HT1080 (cell line): ENCODE data around the gene GRIN2A. TPM values are rescaled to one million over a fixed set of nuclear protein-coding genes. Genes with fewer than 3 reads are reported as not detected.

Experiments used
- DNase-seq: peaks from one replicate; pipeline ENCODE4 v3.0.0-alpha.2; 2015; ENCODE audit warnings: low read depth
- total RNA-seq: library from RNA; depleted of rRNA; stranded (reverse); fragments of >200 nt; shearing (Covaris generic); gene quantifications from 2 replicates; pipeline ENCODE4 v1.2.3, GENCODE V29; 2014

Gene GRIN2A
- total RNA-seq, 1 experiment from 2014 or later = not detected

DNA sequence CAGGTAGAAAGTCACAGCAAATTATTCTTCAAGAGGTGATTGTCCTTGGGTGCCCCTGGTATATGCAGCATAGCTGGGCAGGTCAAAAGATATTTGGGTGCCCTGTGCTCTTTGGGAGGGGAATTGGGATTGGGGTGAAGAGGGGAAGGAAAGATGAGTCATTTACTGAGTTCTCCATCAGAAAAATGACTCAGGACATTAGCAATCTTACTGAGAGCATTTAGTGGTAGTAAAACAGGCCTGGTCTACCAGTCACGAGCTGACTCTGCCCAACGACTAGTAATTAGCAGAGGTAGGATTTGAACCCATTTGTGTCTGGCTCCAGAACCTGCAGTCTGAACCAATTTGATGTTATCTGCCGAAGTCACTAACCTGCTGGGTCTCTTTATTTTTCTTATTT is 6.0 kb upstream of the GRIN2A start:
- no peak for DNase-seq

DNA sequence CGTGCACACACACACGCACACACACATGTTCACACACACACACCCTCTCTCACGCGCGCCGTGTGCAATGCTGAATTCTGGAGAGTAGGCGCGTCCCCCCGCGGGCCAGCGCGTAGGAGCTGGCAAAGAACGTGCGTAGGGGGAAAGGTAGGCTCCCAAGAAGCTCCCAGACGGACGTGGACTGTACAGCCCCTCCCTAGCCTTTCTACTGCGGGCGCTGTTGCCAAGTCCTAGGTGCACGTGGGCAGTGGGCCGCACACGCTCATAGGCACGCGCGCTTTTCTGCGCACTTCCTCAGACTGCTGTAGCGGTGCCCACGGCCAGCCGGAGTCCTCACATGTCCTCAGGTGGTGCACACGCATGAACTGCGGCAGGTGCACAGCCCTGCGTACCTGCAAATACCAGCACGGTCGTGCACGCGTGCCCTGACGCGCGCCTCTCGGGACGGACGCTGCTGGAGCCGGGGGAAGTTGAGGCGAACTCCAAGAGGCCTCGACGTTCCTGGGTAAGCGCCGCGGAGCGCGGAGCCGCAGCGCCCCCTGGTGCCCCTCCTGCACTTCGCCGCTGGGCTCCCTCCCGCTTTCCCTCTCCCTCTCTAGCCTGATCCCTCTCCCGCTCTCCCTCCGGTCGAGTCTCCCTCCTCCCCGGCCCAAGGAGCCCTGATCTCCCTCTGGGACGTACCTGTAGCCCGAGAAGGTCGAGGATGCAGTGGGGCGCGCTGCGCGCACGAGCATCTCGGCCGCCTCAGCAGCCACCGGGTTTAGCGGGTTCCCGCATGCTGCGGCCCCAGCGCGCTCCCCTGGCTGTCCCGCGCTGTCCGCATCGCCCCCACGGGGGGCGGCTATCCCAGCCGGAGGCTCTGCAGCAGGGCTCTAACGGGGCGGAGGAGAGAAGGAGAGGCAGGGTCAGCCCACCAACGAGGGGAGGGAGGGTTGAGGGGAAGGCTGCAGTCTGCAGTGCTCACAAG is 749 bp downstream of the GRIN2A start:
- peak; percentile 51 for DNase-seq

GRCh38 chr16:10180771-10181163 is 1.5 kb downstream of the GRIN2A start:
- no peak for DNase-seq

GRCh38 chr16:10180042-10180770 is 2.0 kb downstream of the GRIN2A start:
- no peak for DNase-seq

DNA sequence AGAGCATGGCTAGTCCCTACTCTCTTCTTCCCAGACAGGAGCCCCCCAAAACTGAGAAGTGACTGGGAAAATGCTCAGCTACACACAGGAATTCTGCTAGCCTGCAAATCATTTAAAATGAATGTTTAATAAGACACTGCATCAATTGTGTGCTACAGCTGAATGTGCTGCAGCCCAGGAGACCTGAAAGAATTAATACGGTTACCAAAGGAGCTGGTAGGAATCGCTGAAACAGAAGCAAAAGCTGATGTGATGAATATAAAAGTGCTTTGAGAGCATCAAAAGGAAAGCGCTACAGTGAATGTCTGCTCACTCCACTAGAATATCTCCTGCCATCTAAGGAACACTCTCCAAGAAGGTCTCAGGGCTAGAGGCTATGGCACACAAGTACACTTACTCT is 3.7 kb downstream of the GRIN2A start:
- DNase-seq = no peak

DNA sequence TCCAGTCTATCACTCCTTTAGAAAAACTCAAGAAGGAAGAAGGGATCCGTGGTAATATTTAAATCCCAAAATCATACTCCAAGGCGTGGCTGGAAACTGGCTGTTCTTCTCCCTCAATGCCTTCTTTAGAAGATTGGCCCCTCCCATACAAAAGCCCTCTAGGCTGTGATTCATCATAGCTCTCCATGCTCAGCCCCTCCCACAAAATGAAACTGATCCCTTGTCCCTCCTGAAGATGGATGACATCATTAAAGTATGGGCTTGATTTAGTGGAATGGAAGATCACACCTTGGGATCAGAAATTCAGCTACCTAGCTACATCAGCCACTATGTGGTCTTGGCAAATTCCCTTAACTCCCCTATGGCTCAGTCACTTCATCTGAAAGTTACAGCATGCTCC is 4.1 kb downstream of the GRIN2A start:
- no peak for DNase-seq

DNA sequence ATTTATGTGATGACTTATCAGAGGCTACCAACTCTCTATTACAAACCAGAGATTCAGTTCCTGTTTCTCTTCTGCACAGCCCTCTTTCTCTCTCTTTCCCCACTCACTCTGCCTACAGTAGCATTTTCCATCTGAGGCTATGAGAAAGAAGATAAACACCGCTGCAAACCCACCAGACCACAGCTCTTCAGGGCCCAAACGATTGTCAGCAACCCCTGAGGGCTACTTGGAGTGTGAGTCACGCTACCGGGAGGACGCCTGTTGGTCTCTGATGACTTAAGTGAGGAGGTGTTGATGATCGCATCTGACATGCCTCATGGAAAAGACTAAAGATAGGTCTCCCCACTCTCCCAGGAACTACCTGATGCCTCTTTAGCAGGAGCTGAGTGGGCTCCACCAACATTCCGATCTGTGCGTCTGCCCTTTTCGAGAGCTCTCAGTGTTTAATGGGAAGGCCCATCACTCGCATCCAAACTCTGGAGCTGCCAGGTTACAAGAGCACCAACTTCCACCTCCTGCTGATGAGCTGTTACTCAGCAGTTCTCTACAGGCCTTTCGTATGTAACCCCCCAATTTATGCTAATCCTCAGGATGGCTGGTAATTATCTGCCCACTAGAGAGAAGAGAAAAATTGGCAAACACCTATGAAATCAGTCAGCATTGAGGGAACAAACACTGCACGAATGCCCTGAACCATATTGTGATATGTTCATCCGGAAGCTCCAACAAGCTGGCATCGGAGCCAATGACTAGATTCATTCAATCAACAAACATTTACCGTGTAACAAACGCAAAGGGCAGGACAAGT is 9.2 kb downstream of the GRIN2A start:
- DNase-seq = peak; percentile 74

- DNase-seq = no peak
Measured at GRCh38 chr16:10171221-10171620, 11.0 kb downstream of the GRIN2A start.

- no peak for DNase-seq
Measured at GRCh38 chr16:10169904-10170410, 12.3 kb downstream of the GRIN2A start.

DNA sequence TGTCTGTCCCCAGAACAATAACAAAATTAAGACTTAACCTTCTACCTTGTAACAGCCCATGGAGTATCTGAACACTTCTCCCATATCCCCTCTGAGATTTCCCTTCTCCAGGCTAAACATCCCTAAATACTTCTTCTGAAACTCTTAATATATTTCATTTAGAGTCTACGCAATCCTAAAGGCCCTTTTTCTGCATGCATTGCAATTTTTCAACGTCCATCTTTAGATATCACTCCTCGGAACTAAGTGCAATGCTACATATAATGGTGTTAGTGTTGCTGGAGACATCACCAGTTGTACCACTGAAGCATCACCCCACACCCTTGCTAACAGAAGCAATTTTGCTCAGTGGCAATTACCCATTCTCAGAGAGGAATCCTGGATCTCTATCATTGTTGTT is 13.2 kb downstream of the GRIN2A start:
- no peak for DNase-seq

- peak; percentile 42 for DNase-seq
Measured at GRCh38 chr16:10168258-10168657, 14.0 kb downstream of the GRIN2A start.

- no peak for DNase-seq
Measured at GRCh38 chr16:10165643-10166042, 16.6 kb downstream of the GRIN2A start.

DNA sequence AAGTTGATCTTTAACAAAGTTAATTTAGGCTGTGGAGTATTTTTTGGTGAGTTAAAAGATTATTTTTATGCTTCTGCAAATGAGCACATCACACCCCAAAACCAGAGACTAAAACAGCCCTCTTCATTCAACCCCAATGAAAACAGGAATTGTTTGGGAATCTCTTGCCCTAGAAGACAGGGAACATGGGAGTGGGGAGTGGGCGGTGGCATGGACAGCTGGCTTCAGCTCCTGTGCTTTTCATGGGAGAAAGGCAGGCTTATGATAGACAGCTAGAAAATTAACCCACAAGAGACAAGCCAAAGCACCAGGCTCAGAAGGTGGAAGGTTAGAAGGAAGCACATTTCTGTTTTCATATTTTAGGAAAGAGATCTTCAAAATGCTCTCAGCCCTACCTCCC is 19.2 kb downstream of the GRIN2A start:
- DNase-seq = no peak

- DNase-seq = no peak
Measured at GRCh38 chr16:10156099-10156498, 26.1 kb downstream of the GRIN2A start.

- no peak for DNase-seq
Measured at GRCh38 chr16:10154389-10154788, 27.8 kb downstream of the GRIN2A start.

DNA sequence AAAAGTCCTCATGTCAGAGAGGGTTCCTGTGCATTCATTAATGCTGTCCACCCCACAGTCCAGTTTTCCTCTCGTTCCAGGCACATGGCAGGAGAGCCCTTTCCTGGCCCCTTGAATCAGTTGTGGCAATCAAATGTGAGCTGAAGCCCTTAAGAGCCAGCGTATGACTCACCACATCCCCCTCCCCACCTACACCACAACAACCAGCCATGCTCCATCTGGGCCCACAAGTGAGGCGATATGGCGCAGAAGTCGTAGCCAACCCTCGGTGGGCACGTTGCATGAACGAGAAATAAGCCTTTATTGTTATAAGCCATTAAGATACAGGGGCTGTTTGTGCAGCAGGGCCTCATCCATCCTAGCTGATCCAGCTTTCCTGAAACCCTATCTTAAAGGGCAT is 28.2 kb downstream of the GRIN2A start:
- DNase-seq = no peak

DNA sequence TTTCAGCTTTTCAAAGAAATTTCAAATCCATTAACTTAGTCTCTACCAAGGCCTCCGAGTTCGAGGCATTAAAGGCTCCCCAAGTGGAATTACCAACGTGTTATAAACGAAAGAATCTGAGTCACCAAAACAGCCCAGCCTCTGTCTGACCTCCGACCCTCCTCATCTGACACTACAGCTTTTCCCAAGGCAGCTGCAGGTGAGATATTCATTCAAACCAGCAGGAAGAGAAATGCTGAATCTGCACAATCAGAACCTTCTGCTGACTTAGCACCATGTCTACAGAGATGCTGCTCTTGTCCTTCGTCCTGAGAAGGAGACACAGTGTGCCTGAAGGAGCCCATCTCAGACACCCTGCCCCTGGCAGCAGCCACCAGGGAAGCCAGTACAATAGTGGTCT is 30.5 kb downstream of the GRIN2A start:
- DNase-seq = no peak

- DNase-seq = peak; percentile 17
Measured at GRCh38 chr16:10150906-10151305, 31.3 kb downstream of the GRIN2A start.

- no peak for DNase-seq
Measured at GRCh38 chr16:10145542-10146035, 36.6 kb downstream of the GRIN2A start.

- no peak for DNase-seq
Measured at GRCh38 chr16:10141671-10142070, 40.6 kb downstream of the GRIN2A start.

GRCh38 chr16:10138881-10139280 is 43.3 kb downstream of the GRIN2A start:
- no peak for DNase-seq
